ENCODE data around the gene ADGRD2.
"Not testable (repeated sequence)": the region's sequence is repeated elsewhere in the genome, so short reads cannot be mapped to it uniquely, and the experiment has no call there.

Gene ADGRD2, protein sequence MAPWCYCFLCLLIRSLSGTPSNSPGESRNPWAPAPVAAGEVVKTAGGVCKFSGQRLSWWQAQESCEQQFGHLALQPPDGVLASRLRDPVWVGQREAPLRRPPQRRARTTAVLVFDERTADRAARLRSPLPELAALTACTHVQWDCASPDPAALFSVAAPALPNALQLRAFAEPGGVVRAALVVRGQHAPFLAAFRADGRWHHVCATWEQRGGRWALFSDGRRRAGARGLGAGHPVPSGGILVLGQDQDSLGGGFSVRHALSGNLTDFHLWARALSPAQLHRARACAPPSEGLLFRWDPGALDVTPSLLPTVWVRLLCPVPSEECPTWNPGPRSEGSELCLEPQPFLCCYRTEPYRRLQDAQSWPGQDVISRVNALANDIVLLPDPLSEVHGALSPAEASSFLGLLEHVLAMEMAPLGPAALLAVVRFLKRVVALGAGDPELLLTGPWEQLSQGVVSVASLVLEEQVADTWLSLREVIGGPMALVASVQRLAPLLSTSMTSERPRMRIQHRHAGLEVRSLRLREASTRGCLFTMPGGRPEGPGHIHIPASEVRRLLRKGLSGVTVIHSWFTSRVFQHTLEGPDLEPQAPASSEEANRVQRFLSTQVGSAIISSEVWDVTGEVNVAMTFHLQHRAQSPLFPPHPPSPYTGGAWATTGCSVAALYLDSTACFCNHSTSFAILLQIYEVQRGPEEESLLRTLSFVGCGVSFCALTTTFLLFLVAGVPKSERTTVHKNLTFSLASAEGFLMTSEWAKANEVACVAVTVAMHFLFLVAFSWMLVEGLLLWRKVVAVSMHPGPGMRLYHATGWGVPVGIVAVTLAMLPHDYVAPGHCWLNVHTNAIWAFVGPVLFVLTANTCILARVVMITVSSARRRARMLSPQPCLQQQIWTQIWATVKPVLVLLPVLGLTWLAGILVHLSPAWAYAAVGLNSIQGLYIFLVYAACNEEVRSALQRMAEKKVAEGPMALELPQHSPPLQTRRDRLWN

GRCh38 chr9:124450241-124450924, at the start of gene ADGRD2:
Gene ADGRD2 (plus strand): TSS chr9:124450451. CDS start chr9:124451667, 1,216 bp downstream.
- no peak for DNase-seq (ENCODE audit: low read depth)

DNA sequence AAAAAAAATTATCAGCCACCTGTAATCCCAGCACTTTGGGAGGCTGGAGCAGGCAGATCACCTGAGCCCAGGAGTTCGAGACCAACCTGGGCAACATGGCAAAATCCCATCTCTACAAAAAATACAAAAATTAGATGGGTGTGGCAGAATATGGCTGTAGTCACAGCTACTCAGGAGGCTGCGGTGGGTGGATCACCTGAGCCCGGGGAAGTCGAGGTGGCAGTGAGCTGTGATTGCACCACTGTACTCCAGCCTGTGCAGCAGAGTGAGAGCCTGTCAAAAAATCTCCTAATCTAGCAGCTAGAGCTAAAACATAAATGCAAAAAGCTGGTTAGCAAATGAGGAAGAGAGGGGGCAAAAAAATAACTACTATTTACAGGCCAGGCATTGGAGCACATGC, 47.0 kb upstream of the ADGRD2 start:
- DNase-seq (ENCODE audit: low read depth): no peak

DNA sequence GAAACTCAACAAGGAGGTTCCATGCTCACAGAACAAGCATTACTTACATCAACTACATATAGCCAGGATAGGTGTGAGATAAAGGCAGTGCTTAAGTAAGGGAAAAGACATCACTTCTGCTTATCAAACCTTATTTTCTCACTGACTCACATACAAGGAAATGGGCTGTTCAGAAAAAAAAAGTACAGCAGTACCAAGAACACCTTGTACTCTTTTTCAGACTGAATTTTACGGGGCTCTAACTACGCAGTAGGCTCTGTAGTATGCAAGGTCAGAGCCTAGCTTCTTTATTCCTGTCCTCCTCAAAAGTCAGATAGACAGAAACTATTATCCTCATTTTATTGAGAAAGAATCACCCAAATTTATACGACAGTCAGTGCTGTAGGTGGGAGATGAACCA, 40.8 kb upstream of the ADGRD2 start:
- no peak for DNase-seq (ENCODE audit: low read depth)

- no peak for DNase-seq (ENCODE audit: low read depth)
Measured at GRCh38 chr9:124410321-124410913, 39.8 kb upstream of the ADGRD2 start.

GRCh38 chr9:124411514-124412227, 38.6 kb upstream of the ADGRD2 start:
- no peak for DNase-seq (ENCODE audit: low read depth)

GRCh38 chr9:124412228-124412575, 38.0 kb upstream of the ADGRD2 start:
- DNase-seq (ENCODE audit: low read depth): no peak

DNA sequence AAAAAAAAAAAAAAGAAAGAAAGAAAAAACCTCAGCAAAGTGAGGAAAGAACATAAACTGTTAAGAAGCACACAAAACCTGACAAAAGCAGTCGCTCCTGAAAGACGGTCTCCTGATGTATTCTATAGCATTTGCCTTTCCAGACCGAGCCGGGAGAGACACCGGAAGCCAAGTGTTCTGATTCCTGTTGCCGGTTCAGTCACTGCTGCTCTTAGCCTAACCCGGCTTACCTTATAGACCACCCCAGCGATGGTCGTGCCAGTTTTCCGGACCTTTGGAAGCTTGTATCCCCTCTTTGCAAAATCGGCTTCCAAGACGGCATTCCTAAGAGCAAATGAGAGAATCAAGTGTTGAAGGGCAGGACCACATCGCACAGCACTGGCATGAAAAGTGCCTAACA, 35.6 kb upstream of the ADGRD2 start:
- no peak for DNase-seq (ENCODE audit: low read depth)

- peak; percentile 91 for DNase-seq (ENCODE audit: low read depth)
Measured at GRCh38 chr9:124415102-124415851, 35.0 kb upstream of the ADGRD2 start, which contains the start of gene PSMB7. Gene PSMB7 (minus strand): TSS chr9:124415442. CDS start chr9:124415425, 17 bp downstream.

DNA sequence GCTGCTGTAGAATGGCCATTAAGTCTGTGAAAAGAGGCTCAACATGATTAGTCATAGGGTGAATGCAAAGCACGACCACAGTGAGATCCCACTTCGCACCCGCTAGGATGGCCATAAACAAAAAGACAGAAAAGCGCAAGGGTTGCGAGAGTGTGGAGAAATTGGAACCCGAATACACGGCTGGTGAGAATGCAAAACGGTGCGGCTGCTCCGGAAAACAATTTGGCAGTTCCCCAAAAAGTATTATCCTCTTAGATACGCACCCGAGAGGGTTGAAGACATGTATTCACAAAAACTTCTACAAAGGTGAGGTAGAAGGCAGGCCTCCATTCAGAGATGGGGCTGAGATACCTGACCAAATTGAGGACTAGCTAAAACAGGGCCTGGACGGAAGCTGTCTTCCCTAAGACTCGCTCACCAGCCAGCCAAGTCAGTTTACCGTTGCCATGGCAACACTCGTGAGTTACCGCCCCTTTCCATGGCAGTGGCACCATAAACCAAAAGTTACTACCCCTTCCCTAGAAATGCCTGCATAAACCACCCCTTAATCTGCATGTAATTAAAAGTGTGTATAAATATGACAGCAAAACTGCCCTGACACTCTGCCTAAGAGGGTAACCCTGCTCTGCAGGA, 34.3 kb upstream of the ADGRD2 start:
- DNase-seq (ENCODE audit: low read depth): no peak

GRCh38 chr9:124419832-124420489, 30.3 kb upstream of the ADGRD2 start:
- DNase-seq (ENCODE audit: low read depth): no peak

- no peak for DNase-seq (ENCODE audit: low read depth)
Measured at GRCh38 chr9:124420991-124421543, 29.2 kb upstream of the ADGRD2 start.

DNA sequence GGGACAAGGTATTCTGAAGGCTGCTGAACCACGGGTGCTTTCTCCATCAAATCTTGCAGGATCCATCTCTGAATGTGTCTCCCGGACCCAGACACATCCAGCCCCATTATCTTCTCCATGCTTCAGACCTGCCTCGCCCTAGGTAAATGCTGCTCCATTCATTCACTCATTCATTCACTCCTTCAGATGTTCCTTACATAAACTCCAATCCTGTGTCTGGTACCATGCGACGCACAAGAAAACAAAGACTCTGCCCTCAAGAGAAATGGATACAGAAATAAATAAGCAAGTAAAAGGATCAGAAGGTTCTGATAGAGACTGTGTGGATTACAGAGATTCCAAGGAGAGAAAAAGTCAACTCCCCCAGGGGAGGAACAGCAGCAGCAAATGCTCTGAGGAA, 27.1 kb upstream of the ADGRD2 start:
- no peak for DNase-seq (ENCODE audit: low read depth)

DNA sequence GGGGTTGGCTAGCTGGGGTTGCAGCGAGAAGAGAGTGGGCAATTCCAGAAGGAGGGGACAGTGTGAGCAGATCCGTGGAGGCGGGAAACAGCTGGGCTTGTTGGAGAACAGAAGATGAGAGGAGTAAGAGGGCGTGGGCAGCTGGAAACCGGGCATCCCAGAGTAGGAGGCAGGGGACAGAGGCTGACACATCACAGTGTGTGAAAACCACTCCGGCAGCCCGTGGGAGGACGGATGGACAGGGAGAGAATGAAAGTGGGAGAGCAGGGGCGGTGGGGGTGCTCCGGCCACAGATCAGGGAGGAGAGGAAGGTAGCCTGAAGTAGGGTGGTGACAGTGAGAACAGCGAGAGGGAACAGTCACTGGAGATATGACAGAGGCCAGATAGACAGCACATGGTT, 26.7 kb upstream of the ADGRD2 start:
- no peak for DNase-seq (ENCODE audit: low read depth)

GRCh38 chr9:124425733-124426132, 24.5 kb upstream of the ADGRD2 start:
- not testable (repeated sequence) for DNase-seq (ENCODE audit: low read depth)

- DNase-seq (ENCODE audit: low read depth): no peak
Measured at GRCh38 chr9:124426361-124426760, 23.9 kb upstream of the ADGRD2 start.

- no peak for DNase-seq (ENCODE audit: low read depth)
Measured at GRCh38 chr9:124427281-124427680, 23.0 kb upstream of the ADGRD2 start.

DNA sequence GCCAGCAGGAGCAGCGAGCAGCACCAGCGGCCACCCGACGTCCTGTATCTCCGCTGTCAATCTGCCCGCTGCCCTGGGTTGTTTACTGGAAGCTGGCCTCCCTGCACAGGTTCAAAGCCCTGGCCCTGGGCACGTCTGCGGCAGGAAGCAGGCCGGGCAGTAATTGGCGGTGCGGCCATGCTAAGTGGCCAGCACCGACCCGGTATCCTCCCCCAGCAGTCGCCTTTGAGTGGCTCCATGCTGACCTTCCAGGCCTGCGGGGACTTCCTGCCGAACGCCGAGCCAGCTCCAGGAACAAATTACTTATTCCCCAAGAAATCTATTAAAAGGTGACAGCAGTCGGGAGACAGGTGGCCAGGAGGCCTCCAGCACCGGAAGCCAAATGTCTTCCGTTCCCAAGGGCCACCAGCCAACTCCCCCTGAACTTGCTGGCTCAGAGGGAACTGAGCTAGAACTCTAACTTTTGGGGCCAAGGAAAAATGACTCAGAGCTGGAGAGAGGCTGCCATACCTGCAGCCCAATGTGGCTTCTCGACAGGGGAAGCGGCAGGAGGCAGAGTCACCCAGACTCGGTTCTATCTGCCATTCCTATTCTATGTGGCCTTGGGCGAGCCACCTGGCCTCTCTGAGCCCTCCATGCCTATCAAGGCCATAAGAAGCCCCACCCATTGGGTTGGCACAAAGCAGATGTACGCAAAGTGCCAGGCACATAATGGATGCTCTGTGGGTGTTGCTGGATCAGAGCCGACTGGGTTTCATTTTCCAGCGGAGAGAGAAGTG, 21.3 kb upstream of the ADGRD2 start:
- DNase-seq (ENCODE audit: low read depth): no peak

- DNase-seq (ENCODE audit: low read depth): no peak
Measured at GRCh38 chr9:124429530-124429867, 20.8 kb upstream of the ADGRD2 start.
